Smooth muscle cell (in vitro differentiated cells): ENCODE data around the gene KRT82. TPM values are rescaled to one million over a fixed set of nuclear protein-coding genes. Genes with fewer than 3 reads are reported as not detected.

Source experiments
- DNase-seq: peaks from one replicate; lab custom pipeline; 2025; ENCODE audit not compliant: unreplicated experiment; lab: John Stamatoyannopoulos, UW
- H2AFZ ChIP-seq: fragments of 200-600 bp; sonication (generic); 2 replicates; pipeline ENCODE4 v1.6.0; 2016; ENCODE audit warnings: antibody characterized with exemption, low read depth, mild to moderate bottlenecking
- H3F3A ChIP-seq: fragments of 200-600 bp; sonication (generic); 2 replicates; pipeline ENCODE4 v1.6.0; 2017; ENCODE audit warnings: antibody characterized with exemption, low read depth
- H3K27ac ChIP-seq: fragments of 200-600 bp; sonication (generic); 2 replicates; pipeline ENCODE4 v1.5.1; 2016; ENCODE audit warnings: low read depth, mild to moderate bottlenecking
- H3K27me3 ChIP-seq: fragments of 200-600 bp; sonication (generic); 2 replicates; pipeline ENCODE4 v1.6.1; 2016; ENCODE audit warnings: low read depth, mild to moderate bottlenecking
- H3K36me3 ChIP-seq: fragments of 200-600 bp; sonication (generic); 2 replicates; pipeline ENCODE4 v1.5.1; 2016; ENCODE audit warnings: low read depth
- H3K4me1 ChIP-seq: fragments of 200-600 bp; sonication (generic); 2 replicates; pipeline ENCODE4 v1.5.1; 2016; ENCODE audit warnings: low read depth
- H3K4me2 ChIP-seq: fragments of 200-600 bp; sonication (generic); 2 replicates; pipeline ENCODE4 v1.6.0; 2016; ENCODE audit warnings: mild to moderate bottlenecking
- H3K4me3 ChIP-seq: fragments of 200-600 bp; sonication (generic); 2 replicates; pipeline ENCODE4 v1.5.1; 2016; ENCODE audit warnings: mild to moderate bottlenecking
- H3K79me2 ChIP-seq: fragments of 200-600 bp; sonication (generic); 2 replicates; pipeline ENCODE4 v1.6.0; 2016; ENCODE audit warnings: low read depth, mild to moderate bottlenecking
- H3K9ac ChIP-seq: fragments of 200-600 bp; sonication (generic); 2 replicates; pipeline ENCODE4 v1.6.0; 2016; ENCODE audit warnings: low read depth
- H3K9me3 ChIP-seq: fragments of 200-600 bp; sonication (generic); replicated peaks from 2 replicates; pipeline ENCODE4 v1.5.1; 2016; ENCODE audit warnings: low read depth
- H4K20me1 ChIP-seq: fragments of 200-600 bp; sonication (generic); 2 replicates; pipeline ENCODE4 v1.6.0; 2016; ENCODE audit warnings: low read depth
- CTCF ChIP-seq: fragments of 200-600 bp; sonication (generic); IDR thresholded peaks from 2 replicates; pipeline ENCODE4 v1.5.1; 2017; ENCODE audit warnings: borderline replicate concordance, mild to moderate bottlenecking, antibody characterized with exemption; ENCODE audit not compliant: insufficient read depth, poor library complexity, severe bottlenecking
- WGBS: methylation state at CpG from one replicate; pipeline ENCODE4 v1.1.7; 2016; ENCODE audit warnings: low lambda C conversion rate; 5-methylcytosine and 5-hydroxymethylcytosine counted together
- polyA plus RNA-seq: library from polyadenylated mRNA; unstranded; fragments of >200 nt; fragmentation: Nextera tagmentation; extraction: Ambion mirVana; gene quantifications from 2 replicates; pipeline ENCODE4 v1.2.1, GENCODE V29; 2016
- total RNA-seq: library from RNA; depleted of rRNA; stranded (reverse); fragments of >200 nt; gene quantifications from 2 replicates; pipeline ENCODE4 v1.2.3, GENCODE V29; 2014

KRT82 gene
- total and polyA plus RNA-seq, 2 experiments from 2014 or later = 0.23 TPM; not detected in 1

GRCh38 chr12:52359621-52360061 is 46.5 kb downstream of the KRT82 start:
- Histone ChIP-seq H2AFZ (no peak overlapping the region), H3F3A (no peaks in the 10 kb centered on the region), H3K27ac (no peak overlapping the region), H3K36me3 (no peaks in the 10 kb centered on the region), H3K9ac (no peak overlapping the region), H3K4me1 (no peaks in the 10 kb centered on the region), H3K27me3 (peaks cover 23% of the 10 kb centered on the region), H3K4me2 (no peak overlapping the region), H3K79me2 (no peaks in the 10 kb centered on the region), H4K20me1 (no peaks in the 10 kb centered on the region), H3K4me3 (no peak overlapping the region), H3K9me3 (no peaks in the 10 kb centered on the region)
- WGBS = 97% methylated on average over 5 of the region's 5 CpGs
- no peak for TF ChIP-seq CTCF
- DNase-seq = no peak

GRCh38 chr12:52358575-52359350 is 47.4 kb downstream of the KRT82 start:
- H3K36me3 ChIP-seq = no peaks in the 10 kb centered on the region
- H2AFZ ChIP-seq = no peak overlapping the region
- DNase-seq = no peak
- no peaks in the 10 kb centered on the region for H3K9me3 ChIP-seq
- H4K20me1 ChIP-seq = no peaks in the 10 kb centered on the region
- no peak overlapping the region for H3K4me2 ChIP-seq
- H3F3A ChIP-seq = no peaks in the 10 kb centered on the region
- 85% methylated on average over 5 of the region's 5 CpGs for WGBS
- H3K27ac ChIP-seq = no peak overlapping the region
- no peak for TF ChIP-seq CTCF
- H3K79me2 ChIP-seq = no peaks in the 10 kb centered on the region
- H3K4me3 ChIP-seq = no peak overlapping the region
- H3K9ac ChIP-seq = no peak overlapping the region
- H3K27me3 ChIP-seq = peaks cover 30% of the 10 kb centered on the region
- no peaks in the 10 kb centered on the region for H3K4me1 ChIP-seq

- no peak overlapping the region for H3K9ac ChIP-seq
- 91% methylated on average over 16 of the region's 20 CpGs for WGBS
- no peak for TF ChIP-seq CTCF
Measured at GRCh38 chr12:52356762-52357580, 49.2 kb downstream of the KRT82 start.

More at GRCh38 chr12:52356762-52357580, 49.2 kb downstream of the KRT82 start:
- Histone ChIP-seq H4K20me1 (no peaks in the 10 kb centered on the region), H3K36me3 (no peaks in the 10 kb centered on the region), H3K79me2 (no peaks in the 10 kb centered on the region), H3K27me3 (peaks cover 41% of the 10 kb centered on the region), H3K27ac (no peak overlapping the region), H3K9me3 (no peaks in the 10 kb centered on the region), H3K4me2 (no peak overlapping the region), H3F3A (no peaks in the 10 kb centered on the region), H3K4me3 (no peak overlapping the region), H3K4me1 (no peaks in the 10 kb centered on the region), H2AFZ (no peak overlapping the region)
- no peak for DNase-seq
